HG03097 (cell line): ENCODE data around the gene SVBP.
A peak's percentile ranks its signal among the peaks of the same experiment; 100 is the strongest.

Experiments used
- ATAC-seq: cut with Tn5 transposase; IDR thresholded peaks from one replicate; pipeline ENCODE4 v1.9.1; 2021; ENCODE audit not compliant: unreplicated experiment, low FRiP score

Gene SVBP

DNA sequence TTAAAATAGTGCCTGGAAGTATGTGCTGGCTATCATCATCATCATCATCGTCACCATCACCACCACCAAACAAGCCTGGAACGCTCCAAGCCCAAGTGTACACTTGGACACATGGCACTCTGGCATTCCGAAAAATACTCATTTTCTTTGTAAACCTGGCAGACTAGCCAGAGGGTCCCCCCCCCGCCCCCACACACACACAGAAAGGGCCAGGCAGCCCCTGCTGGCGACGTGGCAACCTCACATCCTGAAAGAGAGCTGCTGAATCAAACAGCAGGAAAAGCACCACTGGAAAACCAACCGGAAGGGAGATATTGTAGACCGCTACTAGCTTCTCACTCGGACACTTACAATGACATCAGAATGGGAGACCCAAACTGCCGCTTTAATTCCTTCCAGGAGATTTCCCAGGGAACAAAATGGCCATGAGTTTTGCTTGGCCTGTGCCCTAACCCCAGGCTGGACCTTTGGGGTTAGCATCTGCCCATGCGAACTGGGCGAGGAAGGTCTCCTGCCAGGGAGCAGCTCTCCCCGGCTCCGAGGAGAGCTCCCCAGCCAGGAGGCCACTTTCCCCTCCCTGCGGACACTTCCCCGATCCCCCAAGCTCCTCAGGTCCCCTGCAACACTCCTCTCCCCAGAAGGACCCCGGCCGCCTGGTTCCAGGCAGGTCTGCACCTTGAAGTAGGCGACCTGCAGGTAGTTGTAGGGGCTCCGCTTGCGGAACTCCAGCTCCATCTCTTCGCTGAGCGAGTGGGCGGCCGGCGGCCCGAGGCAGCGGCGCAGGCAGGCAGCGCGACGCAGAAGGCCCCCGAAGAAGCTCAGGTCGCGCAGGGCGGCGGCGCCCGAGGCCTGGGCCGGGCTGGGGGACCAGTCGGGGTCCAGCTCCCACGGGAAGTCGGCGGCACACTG is 51.1 kb downstream of the SVBP start:
- ATAC-seq: peak; percentile 12

DNA sequence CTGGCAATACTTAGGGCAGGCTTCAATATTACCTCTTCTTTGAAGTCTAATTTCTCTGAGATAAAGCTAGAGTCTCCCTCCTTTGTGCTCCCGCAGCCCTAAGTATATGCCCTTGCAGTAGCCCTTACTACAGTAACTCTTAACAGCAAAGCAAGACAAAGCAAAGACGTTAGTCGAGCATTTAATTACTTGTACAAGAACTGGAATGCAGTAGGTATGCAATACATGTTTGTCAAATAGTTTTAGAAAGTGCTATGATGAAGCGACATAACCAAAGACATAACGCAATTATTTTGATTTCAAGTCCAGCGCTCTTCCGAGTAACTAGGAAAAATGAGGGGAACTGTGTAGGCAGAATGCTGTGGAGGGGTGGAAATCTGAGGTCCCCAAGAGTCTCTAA is 51.9 kb downstream of the SVBP start:
- ATAC-seq: no peak

DNA sequence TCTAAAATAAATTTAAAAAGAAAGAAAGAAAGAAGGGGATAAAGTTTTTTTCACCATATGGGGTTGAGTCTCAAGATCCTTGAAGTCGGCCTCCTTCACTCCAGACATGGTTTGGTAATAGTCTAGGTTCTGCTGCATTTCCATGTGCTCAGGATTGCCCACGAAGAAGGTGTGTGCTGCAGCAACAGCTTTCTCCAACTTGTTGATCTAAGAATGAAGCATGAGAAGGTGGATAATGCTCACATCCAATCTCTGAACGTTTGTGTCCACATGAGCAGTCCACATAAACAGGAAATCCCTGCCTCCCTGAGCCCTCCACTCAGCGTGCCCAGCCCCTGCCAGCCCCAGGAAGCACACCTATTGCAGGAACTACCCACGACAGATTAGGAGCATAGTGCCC is 54.9 kb downstream of the SVBP start:
- no peak for ATAC-seq

DNA sequence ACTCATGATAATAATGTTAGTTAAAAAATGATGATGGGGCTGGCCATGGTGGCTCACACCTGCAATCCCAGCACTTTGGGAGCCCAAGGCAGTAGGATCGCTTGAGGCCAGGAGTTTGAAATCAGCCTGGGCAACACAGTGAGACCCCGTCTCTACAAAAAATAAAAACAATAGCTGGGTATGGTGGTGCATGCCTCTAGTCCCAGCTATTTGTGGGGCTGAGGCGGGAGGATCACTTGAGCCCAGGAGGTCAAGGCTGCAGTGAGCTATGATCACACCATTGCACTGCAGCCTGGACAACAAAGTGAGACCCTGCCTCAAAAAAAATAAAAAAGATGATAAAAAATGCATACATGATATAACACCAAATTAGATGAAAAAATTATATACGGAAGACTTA is 55.6 kb downstream of the SVBP start:
- no peak for ATAC-seq

DNA sequence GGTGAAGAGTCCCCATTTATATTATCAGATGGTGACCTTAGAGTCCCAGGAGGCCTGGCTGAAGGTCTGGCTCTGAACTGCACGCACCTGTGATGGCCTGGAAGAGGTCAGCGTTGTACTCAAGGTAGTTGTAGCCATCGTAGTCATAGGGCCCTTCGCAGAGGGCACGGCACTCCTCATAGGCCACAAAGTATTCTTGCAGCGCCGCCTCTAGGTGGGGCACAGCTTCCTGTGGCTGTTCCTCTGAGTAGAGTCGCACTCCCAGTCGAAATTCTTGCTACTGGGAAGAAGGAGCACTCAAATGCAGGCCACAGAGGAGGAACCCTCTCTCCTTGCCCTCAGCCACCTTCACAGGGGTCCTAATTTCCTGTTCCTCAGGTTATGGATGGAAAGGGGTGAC is 58.1 kb downstream of the SVBP start:
- ATAC-seq: no peak

DNA sequence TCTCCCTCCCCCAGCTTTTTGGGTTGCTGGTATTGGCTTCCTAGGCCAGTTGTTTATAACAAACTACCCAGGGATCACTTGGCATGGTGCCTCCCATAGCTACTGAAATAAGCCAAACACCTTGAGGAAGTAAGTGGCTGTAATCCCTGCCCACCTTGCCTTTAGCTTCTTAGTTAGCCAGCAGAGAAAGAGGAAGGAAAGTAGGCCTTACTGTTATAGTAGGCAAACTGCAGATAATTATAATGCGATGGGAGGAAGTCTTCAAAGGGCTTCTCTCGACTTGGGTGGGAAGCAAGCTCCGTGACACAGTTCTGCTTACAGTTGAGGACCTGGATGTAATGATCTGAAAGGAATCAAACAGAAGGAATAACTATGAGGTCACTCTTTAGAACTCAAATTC is 58.6 kb downstream of the SVBP start:
- ATAC-seq: no peak

DNA sequence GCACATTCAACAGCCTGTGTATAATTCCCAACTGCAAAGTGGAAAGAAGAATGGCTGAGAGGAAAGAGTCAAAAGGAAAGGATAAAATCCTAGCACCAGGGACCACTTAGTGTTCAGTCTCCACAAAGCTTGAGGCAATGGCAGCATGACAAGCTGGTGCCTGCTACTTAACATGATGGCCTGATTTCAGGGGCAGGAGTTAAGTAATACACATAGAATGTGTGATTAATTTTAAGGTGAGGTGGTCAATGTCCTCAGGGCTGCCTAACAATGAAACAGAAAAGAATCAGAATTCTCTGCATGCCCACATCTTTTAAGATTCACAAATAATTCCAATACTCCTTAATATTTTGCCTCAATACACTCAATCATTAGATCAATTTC is 59.3 kb downstream of the SVBP start:
- ATAC-seq: no peak
